Stomach (tissue), 9 donors: ENCODE data around the gene WFIKKN2. TPM values are rescaled to one million over a fixed set of nuclear protein-coding genes. Genes with fewer than 3 reads are reported as not detected.

Experiments used
- DNase-seq, 2 donors: peaks; one replicate each; pipeline versions ENCODE4 v3.0.0 to v3.0.0-alpha.2; 2013 to 2019
- H3K27ac ChIP-seq, 5 donors: fragments of 200-600 bp in 4 of 5; sonication (generic) in 4 of 5; one replicate each; pipeline ENCODE4 v1.5.1; 2013 to 2019; ENCODE audit warnings: mild to moderate bottlenecking in 1 of 5, moderate library complexity in 1 of 5
- H3K27me3 ChIP-seq, 3 donors: fragments of 200-600 bp; sonication (generic); one replicate each; pipeline ENCODE4 v1.5.1; 2017 to 2019; ENCODE audit warnings: mixed run types in 1 of 3
- H3K36me3 ChIP-seq, 4 donors: fragments of 200-600 bp; sonication (generic); 1 replicate in 3 of 4; 2 replicates in 1 of 4; pipeline ENCODE4 v1.5.1; 2016 to 2019
- H3K4me1 ChIP-seq, 4 donors: fragments of 200-600 bp; sonication (generic); one replicate each; pipeline ENCODE4 v1.5.1; 2016 to 2019
- H3K4me3 ChIP-seq, 4 donors: fragments of 200-600 bp; sonication (generic) in 3 of 4; one replicate each; pipeline ENCODE4 v1.5.1; 2016 to 2019; ENCODE audit warnings: mild to moderate bottlenecking in 1 of 4
- H3K9me3 ChIP-seq, 4 donors: fragments of 200-600 bp; sonication (generic); one replicate each; pipeline ENCODE4 v1.5.1; 2016 to 2019
- EP300 ChIP-seq: sonication (generic); formaldehyde crosslinking; IDR thresholded peaks from one replicate; pipeline ENCODE4 v1.6.1; 2017; ENCODE audit warnings: antibody characterized with exemption
- POLR2A ChIP-seq, 4 donors: fragments of 450-650 bp; IDR thresholded peaks; one replicate each; pipeline ENCODE4 v1.6.1; 2016; ENCODE audit warnings: antibody characterized with exemption in 4 of 4, control low read depth in 2 of 4, mild to moderate bottlenecking in 1 of 4, moderate library complexity in 1 of 4
- POLR2AphosphoS5 ChIP-seq, 3 donors: sonication (generic); formaldehyde crosslinking; IDR thresholded peaks; one replicate each; pipeline ENCODE4 v1.6.1; 2016; ENCODE audit warnings: antibody characterized with exemption in 3 of 3
- WGBS, 5 donors: extraction: QIAGEN DNeasy Blood & Tissue Kit in 3 of 5; methylation state at CpG; one replicate each; pipeline versions ENCODE4 v1.1.5 to v1.1.7; 2013 to 2018; 5-methylcytosine and 5-hydroxymethylcytosine counted together
- intact Hi-C: fragments of 100-400 bp; cut with DNase I; formaldehyde crosslinking; loops from one replicate; pipeline ENCODE4 v1.15.1; 2023; ENCODE audit warnings: low total_unique reads
- polyA plus RNA-seq, 3 donors: library from polyadenylated mRNA; stranded (reverse); fragments of 200-250 nt; gene quantifications; one replicate each; pipeline ENCODE4 v1.2.3, GENCODE V29; 2013
- total RNA-seq, 5 donors: library from RNA; depleted of rRNA; stranded (reverse); fragments of >200 nt; gene quantifications; one replicate each; pipeline versions ENCODE4 v1.1.0 to v1.2.3, GENCODE V29; 2014 to 2016
- TF ChIP-seq, protein P1 (sequence below), 7 experiments: fragments of 450-650 bp in 4 of 7; fragments of 200-600 bp in 3 of 7; sonication (generic) in 3 of 7; IDR thresholded peaks; one replicate each; pipeline ENCODE4 v1.5.1; 2016 to 2019; ENCODE audit warnings: antibody characterized with exemption in 7 of 7, control low read depth in 2 of 7, mild to moderate bottlenecking in 1 of 7
- donor health status: healthy with polysubstance abuse.
- donor health status: Bipolar disorder and iron deficiency.
- donor health status: healthy.

The WFIKKN2 gene
- total and polyA plus RNA-seq, 8 donors = 0.05 to 0.46 (median 0.21) TPM; not detected in 4

DNA sequence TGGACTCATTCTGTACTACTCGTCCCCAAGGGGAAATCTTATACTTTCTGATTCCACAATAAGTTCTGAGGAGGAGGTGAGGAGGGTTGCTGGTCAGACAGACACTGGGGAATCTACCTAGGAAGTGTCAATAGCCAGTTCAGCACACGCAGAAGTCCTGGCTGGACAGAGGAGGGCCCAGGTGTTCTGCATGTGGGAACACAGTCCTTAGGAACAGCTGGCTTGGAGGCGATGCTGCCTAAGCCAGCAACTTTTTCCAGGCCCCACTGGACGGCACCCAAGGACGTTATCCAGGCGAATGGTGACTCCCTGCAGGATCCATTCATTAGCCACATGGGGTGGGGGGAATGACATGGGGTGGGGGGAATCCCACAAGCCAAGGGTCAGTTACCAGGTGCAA, 29.9 kb upstream of the WFIKKN2 start:
- no peak overlapping the region for H3K4me3 ChIP-seq
- intact Hi-C loops = no loop called here
- H3K27me3 ChIP-seq = no peaks in the 10 kb centered on the region
- no peak for DNase-seq
- no peaks in the 10 kb centered on the region for H3K4me1 ChIP-seq
- no peak overlapping the region for H3K27ac ChIP-seq
- no peaks in the 10 kb centered on the region for H3K9me3 ChIP-seq
- TF ChIP-seq, protein P1, sequence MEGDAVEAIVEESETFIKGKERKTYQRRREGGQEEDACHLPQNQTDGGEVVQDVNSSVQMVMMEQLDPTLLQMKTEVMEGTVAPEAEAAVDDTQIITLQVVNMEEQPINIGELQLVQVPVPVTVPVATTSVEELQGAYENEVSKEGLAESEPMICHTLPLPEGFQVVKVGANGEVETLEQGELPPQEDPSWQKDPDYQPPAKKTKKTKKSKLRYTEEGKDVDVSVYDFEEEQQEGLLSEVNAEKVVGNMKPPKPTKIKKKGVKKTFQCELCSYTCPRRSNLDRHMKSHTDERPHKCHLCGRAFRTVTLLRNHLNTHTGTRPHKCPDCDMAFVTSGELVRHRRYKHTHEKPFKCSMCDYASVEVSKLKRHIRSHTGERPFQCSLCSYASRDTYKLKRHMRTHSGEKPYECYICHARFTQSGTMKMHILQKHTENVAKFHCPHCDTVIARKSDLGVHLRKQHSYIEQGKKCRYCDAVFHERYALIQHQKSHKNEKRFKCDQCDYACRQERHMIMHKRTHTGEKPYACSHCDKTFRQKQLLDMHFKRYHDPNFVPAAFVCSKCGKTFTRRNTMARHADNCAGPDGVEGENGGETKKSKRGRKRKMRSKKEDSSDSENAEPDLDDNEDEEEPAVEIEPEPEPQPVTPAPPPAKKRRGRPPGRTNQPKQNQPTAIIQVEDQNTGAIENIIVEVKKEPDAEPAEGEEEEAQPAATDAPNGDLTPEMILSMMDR (IDR thresholded peaks at IDR 0.05) = no peak
- TF ChIP-seq POLR2A (IDR thresholded peaks at IDR 0.05) (no peak), EP300 (no peak), POLR2AphosphoS5 (IDR thresholded peaks at IDR 0.05) (no peak)
- H3K36me3 ChIP-seq = no peaks in the 10 kb centered on the region
- 54 to 61% (median 58%) methylated on average over 2 to 6 of the region's 6 CpGs for WGBS, 5 donors

GRCh38 chr17:50806141-50806643, 29.2 kb upstream of the WFIKKN2 start:
- Histone ChIP-seq H3K9me3 (no peaks in the 10 kb centered on the region), H3K4me1 (no peaks in the 10 kb centered on the region), H3K27me3 (no peaks in the 10 kb centered on the region), H3K36me3 (no peaks in the 10 kb centered on the region), H3K4me3 (no peak overlapping the region), H3K27ac (no peak overlapping the region)
- intact Hi-C loops = no loop called here
- WGBS, 5 donors = 32 to 57% (median 46%) methylated on average over 11 of the region's 11 CpGs
- peak in 1 of 2 donors; percentile 44 for DNase-seq
- TF ChIP-seq POLR2AphosphoS5 (IDR thresholded peaks at IDR 0.05) (no peak), EP300 (no peak), POLR2A (IDR thresholded peaks at IDR 0.05) (no peak)
- TF ChIP-seq, protein P1 (IDR thresholded peaks at IDR 0.05) = no peak

DNA sequence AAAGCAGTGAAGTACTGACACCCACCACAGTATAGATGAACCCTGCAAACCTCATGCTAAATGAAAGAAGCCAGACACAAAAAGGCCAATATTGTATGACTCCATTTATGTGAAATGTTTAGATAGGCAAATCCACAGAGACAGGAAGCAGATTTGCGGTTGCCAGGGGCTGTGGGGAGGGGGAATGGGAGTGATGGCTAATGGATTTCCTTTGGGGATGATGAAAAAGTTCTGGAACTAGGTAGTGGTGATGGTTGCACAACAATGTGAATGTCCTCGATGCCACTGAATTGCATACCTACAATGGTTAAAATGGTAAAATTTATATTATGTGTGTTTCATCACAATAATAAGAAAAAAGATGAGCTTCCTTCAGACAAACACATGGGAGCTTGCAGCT, 28.4 kb upstream of the WFIKKN2 start:
- no peaks in the 10 kb centered on the region for H3K27me3 ChIP-seq
- no peak overlapping the region for H3K27ac ChIP-seq
- no peak for DNase-seq
- no peak overlapping the region for H3K4me3 ChIP-seq
- H3K4me1 ChIP-seq = no peaks in the 10 kb centered on the region
- TF ChIP-seq POLR2A (IDR thresholded peaks at IDR 0.05) (no peak), EP300 (no peak), POLR2AphosphoS5 (IDR thresholded peaks at IDR 0.05) (no peak)
- TF ChIP-seq, protein P1 (IDR thresholded peaks at IDR 0.05) = no peak
- intact Hi-C loops = no loop called here
- H3K36me3 ChIP-seq = no peaks in the 10 kb centered on the region
- WGBS, 5 donors = 67 to 73% (median 72%) methylated on average over 2 of the region's 2 CpGs
- no peaks in the 10 kb centered on the region for H3K9me3 ChIP-seq

GRCh38 chr17:50807675-50808074, 27.7 kb upstream of the WFIKKN2 start:
- 86 to 91% (median 87%) methylated on average over 5 of the region's 5 CpGs for WGBS, 5 donors

More at GRCh38 chr17:50807675-50808074, 27.7 kb upstream of the WFIKKN2 start:
- H3K27ac ChIP-seq = no peak overlapping the region
- TF ChIP-seq POLR2A (IDR thresholded peaks at IDR 0.05) (no peak), EP300 (no peak), POLR2AphosphoS5 (IDR thresholded peaks at IDR 0.05) (no peak)
- TF ChIP-seq, protein P1 (IDR thresholded peaks at IDR 0.05) = no peak
- no peaks in the 10 kb centered on the region for H3K4me1 ChIP-seq
- H3K27me3 ChIP-seq = no peaks in the 10 kb centered on the region
- no peaks in the 10 kb centered on the region for H3K9me3 ChIP-seq
- H3K36me3 ChIP-seq = no peaks in the 10 kb centered on the region
- intact Hi-C loops = no loop called here
- no peak overlapping the region for H3K4me3 ChIP-seq
- DNase-seq = no peak
